ENCODE results near the gene MPZ.
"Not testable (repeated sequence)": the region's sequence is repeated elsewhere in the genome, so short reads cannot be mapped to it uniquely, and the experiment has no call there.

Gene MPZ

GRCh38 chr1:161255955-161256520 lies 53.7 kb downstream of the MPZ start:
- DNase-seq (ENCODE audit: low spot score): not testable (repeated sequence)

- not testable (repeated sequence) for DNase-seq (ENCODE audit: low spot score)
Observed at GRCh38 chr1:161255302-161255701, 54.5 kb downstream of the MPZ start.

All from SK-N-DZ (cell line).